SU-DHL-6 (cell line): ENCODE measurements around the gene MGMT.

ENCODE experiments used
- H2AFZ ChIP-seq: fragments of 200-600 bp; sonication (generic); 2 replicates; pipeline ENCODE4 v1.6.1; 2014; ENCODE audit warnings: low read depth, mild to moderate bottlenecking, moderate library complexity, mixed read lengths, antibody characterized with exemption, low read length; ENCODE audit not compliant: severe bottlenecking
- H3F3A ChIP-seq: fragments of 200-600 bp; shearing (Covaris generic); 2 replicates; pipeline ENCODE4 v1.6.0; 2016; ENCODE audit warnings: antibody characterized with exemption, mild to moderate bottlenecking; ENCODE audit not compliant: insufficient read depth
- H3K27ac ChIP-seq: fragments of 200-600 bp; sonication (generic); 2 replicates; pipeline ENCODE4 v1.5.1; 2016; ENCODE audit warnings: low read depth, mild to moderate bottlenecking, low read length, moderate library complexity, mixed read lengths
- H3K27me3 ChIP-seq: fragments of 200-600 bp; sonication (generic), shearing (Covaris generic); 2 replicates; pipeline ENCODE4 v1.6.0; 2014; ENCODE audit warnings: mild to moderate bottlenecking, low read length
- H3K36me3 ChIP-seq: fragments of 200-600 bp; sonication (generic); 2 replicates; pipeline ENCODE4 v1.6.1; 2014; ENCODE audit warnings: mild to moderate bottlenecking, low read length, mixed read lengths
- H3K4me2 ChIP-seq: fragments of 300-600, 200-600 bp; shearing (Covaris generic), sonication (generic); 2 replicates; pipeline ENCODE4 v1.6.0; 2014; ENCODE audit warnings: low read length, low read depth, mild to moderate bottlenecking; ENCODE audit not compliant: poor library complexity, severe bottlenecking
- H3K4me3 ChIP-seq: fragments of 200-600 bp; sonication (generic); 2 replicates; pipeline ENCODE4 v1.5.1; 2014; ENCODE audit warnings: antibody characterized with exemption, low read length, mild to moderate bottlenecking, mixed read lengths; ENCODE audit not compliant: insufficient read depth, poor library complexity, severe bottlenecking
- H3K79me2 ChIP-seq: fragments of 200-600 bp; sonication (generic); 2 replicates; pipeline ENCODE4 v1.6.1; 2014; ENCODE audit warnings: mild to moderate bottlenecking, low read length, moderate library complexity; ENCODE audit not compliant: insufficient read depth
- H3K9ac ChIP-seq: fragments of 200-600 bp; sonication (generic); 2 replicates; pipeline ENCODE4 v1.7.0; 2014; ENCODE audit warnings: mild to moderate bottlenecking, low read length
- H3K9me2 ChIP-seq: fragments of 200-600 bp; sonication (generic); replicated peaks from 2 replicates; pipeline ENCODE4 v1.6.1; 2014; ENCODE audit warnings: low read length; ENCODE audit not compliant: insufficient read depth
- H3K9me3 ChIP-seq: fragments of 200-600 bp; sonication (generic); 2 replicates; pipeline ENCODE4 v1.6.1; 2014; ENCODE audit warnings: low read length, mixed read lengths; ENCODE audit not compliant: insufficient read depth
- H4K20me1 ChIP-seq: fragments of 200-600 bp; sonication (generic); 2 replicates; pipeline ENCODE4 v1.6.1; 2014; ENCODE audit warnings: low read depth, mild to moderate bottlenecking, antibody characterized with exemption, low read length, moderate library complexity, mixed read lengths
- CTCF ChIP-seq: fragments of 200-600 bp; sonication (generic); IDR thresholded peaks from one replicate; pipeline ENCODE4 v1.5.1; 2017; ENCODE audit warnings: antibody characterized with exemption, mild to moderate bottlenecking, low read length, moderate library complexity; ENCODE audit not compliant: insufficient read depth, poor library complexity, severe bottlenecking
- EZH2phosphoT487 ChIP-seq: fragments of 200-600 bp; sonication (generic), shearing (Covaris generic); conservative IDR thresholded peaks from 2 replicates; pipeline ENCODE4 v1.6.1; 2018; ENCODE audit warnings: mild to moderate bottlenecking, antibody characterized with exemption, low read length, moderate library complexity, mixed read lengths

The MGMT gene

GRCh38 chr10:129814681-129815646, 347.9 kb downstream of the MGMT start:
- TF ChIP-seq CTCF (no peak), EZH2phosphoT487 (no peak)
- H3K4me3 ChIP-seq = no peak overlapping the region
- no peaks in the 10 kb centered on the region for H3K9me3 ChIP-seq
- H3K9me2 ChIP-seq = no peaks in the 10 kb centered on the region
- no peak overlapping the region for H3K4me2 ChIP-seq
- no peak overlapping the region for H3K9ac ChIP-seq
- H2AFZ ChIP-seq = no peak overlapping the region
- no peaks in the 10 kb centered on the region for H3K36me3 ChIP-seq
- no peaks in the 10 kb centered on the region for H3K27me3 ChIP-seq
- no peak overlapping the region for H3K27ac ChIP-seq
- no peaks in the 10 kb centered on the region for H4K20me1 ChIP-seq
- no peaks in the 10 kb centered on the region for H3K79me2 ChIP-seq
- H3F3A ChIP-seq = no peaks in the 10 kb centered on the region

GRCh38 chr10:129815898-129816655, 349.0 kb downstream of the MGMT start:
- no peaks in the 10 kb centered on the region for H3K36me3 ChIP-seq
- no peak overlapping the region for H3K4me3 ChIP-seq
- no peaks in the 10 kb centered on the region for H3K9me2 ChIP-seq
- H3K27me3 ChIP-seq = no peaks in the 10 kb centered on the region
- TF ChIP-seq CTCF (no peak), EZH2phosphoT487 (no peak)
- H3K27ac ChIP-seq = no peak overlapping the region
- H3K9me3 ChIP-seq = no peaks in the 10 kb centered on the region
- no peak overlapping the region for H2AFZ ChIP-seq
- no peaks in the 10 kb centered on the region for H3F3A ChIP-seq
- no peak overlapping the region for H3K4me2 ChIP-seq
- H4K20me1 ChIP-seq = no peaks in the 10 kb centered on the region
- H3K9ac ChIP-seq = no peak overlapping the region
- H3K79me2 ChIP-seq = no peaks in the 10 kb centered on the region

GRCh38 chr10:129816656-129817045, 349.6 kb downstream of the MGMT start:
- Histone ChIP-seq H3K27ac (no peak overlapping the region), H3K27me3 (no peaks in the 10 kb centered on the region), H3K9ac (no peak overlapping the region), H3K4me3 (no peak overlapping the region), H2AFZ (no peak overlapping the region), H3K9me3 (no peaks in the 10 kb centered on the region), H3K9me2 (no peaks in the 10 kb centered on the region), H4K20me1 (no peaks in the 10 kb centered on the region), H3K79me2 (no peaks in the 10 kb centered on the region), H3K36me3 (no peaks in the 10 kb centered on the region), H3K4me2 (no peak overlapping the region), H3F3A (no peaks in the 10 kb centered on the region)
- TF ChIP-seq EZH2phosphoT487 (no peak), CTCF (no peak)
